IPS-18a (cell line): ENCODE measurements around the gene CYP26A1.

Experiments used
- H3K27ac ChIP-seq: one replicate; pipeline ENCODE4 v1.5.1; 2013; ENCODE audit warnings: low read length
- H3K27me3 ChIP-seq: one replicate; pipeline ENCODE4 v1.6.1; 2013; ENCODE audit warnings: mild to moderate bottlenecking, low read length; ENCODE audit not compliant: control insufficient read depth, insufficient read depth
- H3K36me3 ChIP-seq: one replicate; pipeline ENCODE4 v1.6.1; 2013; ENCODE audit warnings: low read depth, low read length; ENCODE audit not compliant: control insufficient read depth
- H3K4me1 ChIP-seq: one replicate; pipeline ENCODE4 v1.6.1; 2013; ENCODE audit warnings: low read depth, low read length; ENCODE audit not compliant: control insufficient read depth
- H3K4me3 ChIP-seq: one replicate; pipeline ENCODE4 v1.5.1; 2013; ENCODE audit warnings: low read length
- H3K9ac ChIP-seq: one replicate; pipeline ENCODE4 v1.6.1; 2013; ENCODE audit warnings: mild to moderate bottlenecking, low read length, moderate library complexity
- H3K9me3 ChIP-seq: one replicate; pipeline ENCODE4 v1.6.1; 2013; ENCODE audit warnings: low read depth, low read length; ENCODE audit not compliant: control insufficient read depth

Gene CYP26A1

GRCh38 chr10:93073539-93074146 lies at the start of gene CYP26A1:
Gene CYP26A1, plus strand, starts transcription at chr10:93073893. Its CDS starts 42 bp downstream, at chr10:93073935.
- peaks cover 11% of the 10 kb centered on the region for H3K4me1 ChIP-seq
- no peaks in the 10 kb centered on the region for H3K9me3 ChIP-seq
- peaks cover 96% of the 10 kb centered on the region for H3K27me3 ChIP-seq
- peak within 1 kb of the TSS; percentile 63 for H3K4me3 ChIP-seq
- H3K36me3 ChIP-seq = no peaks in the 10 kb centered on the region
- H3K9ac ChIP-seq = peak within 1 kb of the TSS; percentile 2
- H3K27ac ChIP-seq = no peak within 1 kb of the TSS

- no peaks in the 10 kb centered on the region for H3K9me3 ChIP-seq
- H3K27me3 ChIP-seq = no peaks in the 10 kb centered on the region
- no peak overlapping the region for H3K27ac ChIP-seq
- no peaks in the 10 kb centered on the region for H3K36me3 ChIP-seq
- no peak overlapping the region for H3K9ac ChIP-seq
- peaks cover 9% of the 10 kb centered on the region for H3K4me1 ChIP-seq
- H3K4me3 ChIP-seq = no peak overlapping the region
Measured at GRCh38 chr10:93026072-93026471, 47.6 kb upstream of the CYP26A1 start.

GRCh38 chr10:93027508-93027907 lies 46.2 kb upstream of the CYP26A1 start:
- H3K4me3 ChIP-seq = no peak overlapping the region

GRCh38 chr10:93028883-93029282 lies 44.8 kb upstream of the CYP26A1 start:
- H3K36me3 ChIP-seq = no peaks in the 10 kb centered on the region
- H3K27ac ChIP-seq = no peak overlapping the region
- no peak overlapping the region for H3K9ac ChIP-seq
- H3K9me3 ChIP-seq = no peaks in the 10 kb centered on the region
- peaks cover 11% of the 10 kb centered on the region for H3K4me1 ChIP-seq
- no peak overlapping the region for H3K4me3 ChIP-seq
- no peaks in the 10 kb centered on the region for H3K27me3 ChIP-seq

More at GRCh38 chr10:93027508-93027907, 46.2 kb upstream of the CYP26A1 start:
- Histone ChIP-seq H3K9me3 (no peaks in the 10 kb centered on the region), H3K9ac (no peak overlapping the region), H3K36me3 (no peaks in the 10 kb centered on the region), H3K27me3 (no peaks in the 10 kb centered on the region), H3K27ac (no peak overlapping the region), H3K4me1 (peaks cover 11% of the 10 kb centered on the region)

GRCh38 chr10:93030409-93030808 lies 43.3 kb upstream of the CYP26A1 start:
- no peaks in the 10 kb centered on the region for H3K27me3 ChIP-seq
- H3K4me3 ChIP-seq = no peak overlapping the region
- H3K9ac ChIP-seq = no peak overlapping the region
- H3K27ac ChIP-seq = peak overlapping the region; percentile 49
- H3K4me1 ChIP-seq = peaks cover 11% of the 10 kb centered on the region
- H3K36me3 ChIP-seq = no peaks in the 10 kb centered on the region
- H3K9me3 ChIP-seq = no peaks in the 10 kb centered on the region

- H3K9ac ChIP-seq = no peak overlapping the region
- H3K36me3 ChIP-seq = no peaks in the 10 kb centered on the region
- H3K4me3 ChIP-seq = no peak overlapping the region
- H3K4me1 ChIP-seq = peaks cover 11% of the 10 kb centered on the region
- no peak overlapping the region for H3K27ac ChIP-seq
- H3K9me3 ChIP-seq = no peaks in the 10 kb centered on the region
- no peaks in the 10 kb centered on the region for H3K27me3 ChIP-seq
Measured at GRCh38 chr10:93032105-93032808, 41.4 kb upstream of the CYP26A1 start.

GRCh38 chr10:93032809-93033137 lies 40.9 kb upstream of the CYP26A1 start:
- no peaks in the 10 kb centered on the region for H3K27me3 ChIP-seq
- no peak overlapping the region for H3K9ac ChIP-seq
- H3K4me3 ChIP-seq = no peak overlapping the region
- no peaks in the 10 kb centered on the region for H3K36me3 ChIP-seq
- H3K4me1 ChIP-seq = peaks cover 11% of the 10 kb centered on the region
- no peak overlapping the region for H3K27ac ChIP-seq
- no peaks in the 10 kb centered on the region for H3K9me3 ChIP-seq

- Histone ChIP-seq H3K27me3 (no peaks in the 10 kb centered on the region), H3K9me3 (no peaks in the 10 kb centered on the region), H3K4me1 (peaks cover 13% of the 10 kb centered on the region), H3K9ac (no peak overlapping the region), H3K27ac (no peak overlapping the region), H3K36me3 (no peaks in the 10 kb centered on the region), H3K4me3 (no peak overlapping the region)
Measured at GRCh38 chr10:93034426-93034825, 39.3 kb upstream of the CYP26A1 start.

GRCh38 chr10:93039110-93039509 lies 34.6 kb upstream of the CYP26A1 start:
- H3K27ac ChIP-seq = no peak overlapping the region
- peaks cover 4% of the 10 kb centered on the region for H3K4me1 ChIP-seq
- no peak overlapping the region for H3K9ac ChIP-seq
- no peaks in the 10 kb centered on the region for H3K36me3 ChIP-seq
- H3K9me3 ChIP-seq = no peaks in the 10 kb centered on the region
- no peak overlapping the region for H3K4me3 ChIP-seq
- no peaks in the 10 kb centered on the region for H3K27me3 ChIP-seq

- Histone ChIP-seq H3K27me3 (no peaks in the 10 kb centered on the region), H3K9me3 (no peaks in the 10 kb centered on the region), H3K4me3 (no peak overlapping the region)
Measured at GRCh38 chr10:93039721-93040120, 34.0 kb upstream of the CYP26A1 start.

GRCh38 chr10:93054486-93054885 lies 19.2 kb upstream of the CYP26A1 start:
- H3K9ac ChIP-seq = no peak overlapping the region
- H3K4me3 ChIP-seq = no peak overlapping the region
- H3K4me1 ChIP-seq = peaks cover 15% of the 10 kb centered on the region
- no peaks in the 10 kb centered on the region for H3K9me3 ChIP-seq
- peaks cover 19% of the 10 kb centered on the region for H3K27me3 ChIP-seq
- no peaks in the 10 kb centered on the region for H3K36me3 ChIP-seq
- H3K27ac ChIP-seq = no peak overlapping the region

More at GRCh38 chr10:93039721-93040120, 34.0 kb upstream of the CYP26A1 start:
- H3K36me3 ChIP-seq = no peaks in the 10 kb centered on the region
- H3K4me1 ChIP-seq = peaks cover 4% of the 10 kb centered on the region
- no peak overlapping the region for H3K27ac ChIP-seq
- no peak overlapping the region for H3K9ac ChIP-seq

- H3K27ac ChIP-seq = no peak overlapping the region
- H3K27me3 ChIP-seq = peaks cover 55% of the 10 kb centered on the region
- no peak overlapping the region for H3K9ac ChIP-seq
- peaks cover 14% of the 10 kb centered on the region for H3K4me1 ChIP-seq
- no peaks in the 10 kb centered on the region for H3K9me3 ChIP-seq
- H3K36me3 ChIP-seq = no peaks in the 10 kb centered on the region
- no peak overlapping the region for H3K4me3 ChIP-seq
Measured at GRCh38 chr10:93058139-93058538, 15.6 kb upstream of the CYP26A1 start.
